DMS114 treated with DMSO at 0.1 percent for 48 hours (cell line): ENCODE data around the gene KCNH1.
A peak's percentile ranks its signal among the peaks of the same experiment; 100 is the strongest.

Experiments
- DNase-seq: peaks from one replicate; lab custom pipeline; 2025; ENCODE audit not compliant: unreplicated experiment; lab: John Stamatoyannopoulos, UW

KCNH1 gene, protein sequence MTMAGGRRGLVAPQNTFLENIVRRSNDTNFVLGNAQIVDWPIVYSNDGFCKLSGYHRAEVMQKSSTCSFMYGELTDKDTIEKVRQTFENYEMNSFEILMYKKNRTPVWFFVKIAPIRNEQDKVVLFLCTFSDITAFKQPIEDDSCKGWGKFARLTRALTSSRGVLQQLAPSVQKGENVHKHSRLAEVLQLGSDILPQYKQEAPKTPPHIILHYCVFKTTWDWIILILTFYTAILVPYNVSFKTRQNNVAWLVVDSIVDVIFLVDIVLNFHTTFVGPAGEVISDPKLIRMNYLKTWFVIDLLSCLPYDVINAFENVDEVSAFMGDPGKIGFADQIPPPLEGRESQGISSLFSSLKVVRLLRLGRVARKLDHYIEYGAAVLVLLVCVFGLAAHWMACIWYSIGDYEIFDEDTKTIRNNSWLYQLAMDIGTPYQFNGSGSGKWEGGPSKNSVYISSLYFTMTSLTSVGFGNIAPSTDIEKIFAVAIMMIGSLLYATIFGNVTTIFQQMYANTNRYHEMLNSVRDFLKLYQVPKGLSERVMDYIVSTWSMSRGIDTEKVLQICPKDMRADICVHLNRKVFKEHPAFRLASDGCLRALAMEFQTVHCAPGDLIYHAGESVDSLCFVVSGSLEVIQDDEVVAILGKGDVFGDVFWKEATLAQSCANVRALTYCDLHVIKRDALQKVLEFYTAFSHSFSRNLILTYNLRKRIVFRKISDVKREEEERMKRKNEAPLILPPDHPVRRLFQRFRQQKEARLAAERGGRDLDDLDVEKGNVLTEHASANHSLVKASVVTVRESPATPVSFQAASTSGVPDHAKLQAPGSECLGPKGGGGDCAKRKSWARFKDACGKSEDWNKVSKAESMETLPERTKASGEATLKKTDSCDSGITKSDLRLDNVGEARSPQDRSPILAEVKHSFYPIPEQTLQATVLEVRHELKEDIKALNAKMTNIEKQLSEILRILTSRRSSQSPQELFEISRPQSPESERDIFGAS

DNA sequence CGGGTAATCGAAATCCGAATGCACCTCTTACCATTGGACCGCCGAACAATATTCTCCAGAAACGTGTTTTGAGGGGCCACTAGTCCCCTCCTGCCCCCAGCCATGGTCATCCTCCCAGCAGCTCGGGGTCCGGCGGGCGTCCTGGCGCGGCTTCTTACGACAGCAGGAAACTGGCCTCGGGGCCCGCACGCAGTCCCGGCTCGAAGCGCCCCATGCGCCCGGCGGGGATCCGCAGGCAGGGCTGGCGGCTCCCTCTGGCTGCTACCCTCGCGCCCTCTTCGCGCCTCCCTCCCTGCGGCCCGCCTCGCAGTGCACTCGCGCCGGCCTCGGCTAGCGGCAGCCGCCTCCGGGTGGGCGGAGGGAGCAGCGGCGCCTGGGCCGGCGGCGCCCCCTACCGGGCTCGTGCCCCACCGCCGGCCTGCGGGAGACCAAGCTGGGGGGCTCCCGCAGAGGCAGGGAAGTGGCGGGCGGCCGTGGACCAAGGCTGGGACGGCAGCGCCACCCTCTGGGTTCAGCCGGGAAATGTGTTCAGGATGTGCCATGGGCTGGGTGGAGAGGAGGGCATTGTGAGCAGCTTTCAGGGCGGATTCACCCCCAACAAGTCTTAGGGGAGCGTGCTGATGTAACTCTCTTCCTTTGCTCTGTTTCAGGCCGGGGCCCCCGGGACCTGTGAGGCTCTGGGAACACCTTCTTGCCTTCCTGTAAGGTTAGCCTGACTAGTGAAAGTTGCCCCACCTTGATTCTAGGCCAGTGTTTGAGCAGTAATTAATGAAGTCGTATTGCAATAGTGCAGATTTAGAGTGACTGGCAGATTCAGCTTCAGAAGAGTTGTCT lies at the start of gene KCNH1:
KCNH1 (minus strand) TSS at position 313 of the 834 bp plus-strand sequence; CDS start at position 110, 203 bp downstream.
- DNase-seq: peak; percentile 81

DNA sequence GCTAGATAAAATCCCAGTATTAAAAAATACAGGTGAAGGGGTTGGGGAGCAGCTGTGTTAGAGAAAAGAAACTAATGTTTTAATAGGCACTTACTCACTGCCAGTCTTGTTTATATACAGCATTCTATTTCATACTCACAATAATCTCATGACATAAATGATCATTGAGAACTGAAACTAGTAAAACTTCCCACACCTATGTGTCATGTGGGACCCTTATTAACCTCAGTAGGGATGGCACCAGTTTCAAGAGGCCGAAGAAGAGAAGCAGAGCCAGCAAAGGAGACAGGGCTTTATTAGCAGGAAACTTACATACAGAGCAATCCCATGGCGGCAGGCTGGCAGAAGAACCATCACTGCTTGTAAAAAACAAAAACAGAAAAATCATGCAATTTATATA lies 48.8 kb upstream of the KCNH1 start:
- DNase-seq: no peak

DNA sequence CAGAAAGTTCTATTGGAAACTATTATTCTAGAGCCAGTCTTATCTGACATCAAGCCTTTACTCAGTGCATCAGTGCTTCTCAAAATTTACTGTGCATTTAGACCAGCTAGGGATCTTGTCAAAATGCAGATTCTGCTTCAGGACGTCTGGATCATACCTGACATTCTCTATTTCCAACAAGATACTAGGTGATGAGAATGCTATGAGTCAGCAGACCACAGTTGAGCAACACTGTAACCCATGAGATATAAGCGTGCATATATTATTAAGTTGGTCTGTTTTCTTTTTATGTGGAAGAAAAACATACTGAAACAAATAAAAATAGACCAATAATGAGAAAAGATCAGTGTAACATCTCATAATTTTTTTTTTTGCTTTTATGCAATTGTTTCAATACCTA lies 40.4 kb upstream of the KCNH1 start:
- no peak for DNase-seq

DNA sequence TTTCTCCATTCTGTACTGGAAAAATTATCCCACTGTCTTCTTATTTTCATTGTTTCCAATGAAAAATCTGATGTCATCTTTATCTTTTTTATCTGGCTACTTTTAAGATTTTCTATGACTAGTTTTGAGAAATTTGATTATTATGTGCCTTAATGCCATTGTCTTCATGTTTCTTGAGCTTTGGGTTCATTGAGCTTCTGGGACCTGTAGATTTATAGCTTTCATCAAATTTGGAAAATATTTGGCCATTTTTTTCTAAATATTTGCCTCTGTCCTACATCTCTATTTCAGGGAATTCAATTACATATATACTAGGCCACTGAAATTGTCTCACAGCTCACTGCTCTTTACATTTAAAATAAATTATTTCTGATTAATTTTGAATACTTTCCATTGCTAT lies 38.7 kb upstream of the KCNH1 start:
- no peak for DNase-seq

DNA sequence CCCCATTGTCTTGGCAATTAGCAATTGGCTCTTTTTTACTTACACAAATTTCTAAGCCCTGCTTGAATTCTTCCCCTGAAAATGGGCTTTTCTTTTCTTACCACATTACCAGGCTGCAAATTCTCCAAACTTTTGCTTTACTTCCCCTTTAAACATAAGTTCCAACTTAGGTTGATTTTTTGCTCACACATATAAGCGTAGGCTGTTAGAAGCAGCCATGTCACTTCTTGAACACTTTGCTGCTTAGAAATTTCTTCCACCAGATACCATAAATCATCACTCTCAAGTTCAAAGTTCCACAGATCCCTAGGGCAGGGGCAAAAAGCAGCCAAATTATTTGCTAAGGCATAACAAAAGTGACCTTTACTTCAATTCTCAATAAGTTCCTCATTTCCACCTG lies 35.4 kb upstream of the KCNH1 start:
- no peak for DNase-seq

DNA sequence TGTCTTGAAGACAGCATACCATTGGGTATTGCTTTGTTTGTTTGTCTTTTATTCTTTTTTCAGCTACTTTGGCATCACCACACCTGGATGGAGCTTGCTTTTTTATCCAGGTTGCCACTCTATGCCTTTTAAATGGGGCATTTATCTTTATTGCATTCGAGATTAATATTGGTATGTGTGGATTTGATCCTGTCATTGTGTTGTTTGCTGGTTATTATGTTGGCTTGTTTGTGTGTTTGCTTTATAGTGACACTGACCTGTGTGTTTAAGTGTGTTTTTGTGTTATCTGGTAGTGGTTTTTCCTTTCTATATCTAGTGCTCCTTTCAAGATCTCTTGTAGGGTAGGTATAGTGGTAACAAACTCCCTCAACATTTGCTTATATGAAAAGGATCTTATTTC lies 24.9 kb upstream of the KCNH1 start:
- DNase-seq: no peak

DNA sequence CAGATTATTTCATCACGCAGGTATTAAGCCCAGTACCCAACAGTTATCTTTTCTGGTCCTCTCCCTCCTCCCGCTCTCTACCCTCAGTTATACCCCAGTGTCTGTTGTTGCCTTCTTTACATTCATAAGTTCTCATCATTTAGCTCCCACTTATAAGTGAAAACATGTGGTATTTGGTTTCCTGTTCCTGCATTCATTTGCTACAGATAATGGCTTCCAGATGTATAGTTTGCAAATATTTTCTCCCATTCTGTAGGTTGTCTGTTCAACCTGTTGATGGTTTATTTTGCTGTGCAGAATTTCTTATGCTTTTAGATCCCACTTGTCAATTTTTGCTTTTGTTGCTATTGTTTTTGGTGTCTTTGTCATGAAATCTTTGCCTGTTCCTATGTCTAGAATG lies 21.1 kb upstream of the KCNH1 start:
- DNase-seq: no peak

DNA sequence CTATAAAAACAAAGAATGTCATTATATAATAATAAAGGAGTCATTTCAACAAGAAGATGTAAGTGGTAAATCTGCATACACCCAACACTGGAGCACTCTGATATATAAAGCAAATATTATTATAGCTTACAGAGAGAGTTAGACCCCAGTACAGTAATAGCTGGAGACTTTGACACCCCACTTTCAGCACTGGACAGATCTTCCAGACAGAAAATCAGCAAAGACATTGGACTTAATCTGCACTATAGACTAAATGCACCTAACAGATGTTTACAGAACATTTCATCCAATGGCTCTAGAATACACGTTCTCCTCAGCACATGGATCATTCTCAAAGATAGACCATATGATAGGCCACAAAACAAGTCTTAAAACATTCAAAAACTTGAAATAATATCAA lies 20.0 kb upstream of the KCNH1 start:
- no peak for DNase-seq

DNA sequence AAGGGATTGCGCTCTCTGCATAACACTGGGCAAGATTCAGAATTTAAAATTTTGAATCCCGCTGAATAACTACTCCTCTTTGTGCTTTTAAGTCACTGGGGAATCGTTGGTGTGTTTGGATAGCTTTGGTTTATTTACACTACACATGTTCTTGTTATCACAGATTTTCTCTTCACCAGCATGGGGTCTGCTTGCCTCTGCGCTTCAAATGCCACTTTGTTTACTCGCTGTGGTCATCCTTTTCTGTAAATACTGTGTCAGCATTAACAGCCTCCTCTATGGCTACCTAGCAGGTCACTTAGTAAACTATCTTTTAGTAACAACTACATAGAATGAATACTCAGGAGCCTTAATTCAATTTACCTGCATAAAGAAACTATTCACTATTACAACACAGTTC lies 14.4 kb upstream of the KCNH1 start:
- DNase-seq: no peak

DNA sequence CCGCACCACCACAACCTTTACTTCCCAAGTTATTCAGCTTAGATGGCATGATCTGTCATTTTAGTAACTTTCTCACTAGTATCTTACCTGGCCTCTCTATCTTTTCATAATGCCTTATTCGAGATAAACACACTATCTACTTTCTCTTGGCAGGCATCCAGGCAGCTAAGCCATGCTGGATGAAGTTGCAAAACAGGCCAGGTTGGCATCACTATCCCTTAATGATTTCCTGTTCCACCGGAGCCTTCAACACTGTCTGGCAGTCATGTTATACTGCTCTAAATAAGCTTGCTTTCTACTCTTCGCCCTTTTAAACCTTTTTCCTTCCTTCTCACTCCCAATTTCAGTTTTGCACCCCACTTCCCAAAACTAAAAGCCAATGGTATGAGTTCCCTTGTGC lies 12.0 kb upstream of the KCNH1 start:
- DNase-seq: no peak

DNA sequence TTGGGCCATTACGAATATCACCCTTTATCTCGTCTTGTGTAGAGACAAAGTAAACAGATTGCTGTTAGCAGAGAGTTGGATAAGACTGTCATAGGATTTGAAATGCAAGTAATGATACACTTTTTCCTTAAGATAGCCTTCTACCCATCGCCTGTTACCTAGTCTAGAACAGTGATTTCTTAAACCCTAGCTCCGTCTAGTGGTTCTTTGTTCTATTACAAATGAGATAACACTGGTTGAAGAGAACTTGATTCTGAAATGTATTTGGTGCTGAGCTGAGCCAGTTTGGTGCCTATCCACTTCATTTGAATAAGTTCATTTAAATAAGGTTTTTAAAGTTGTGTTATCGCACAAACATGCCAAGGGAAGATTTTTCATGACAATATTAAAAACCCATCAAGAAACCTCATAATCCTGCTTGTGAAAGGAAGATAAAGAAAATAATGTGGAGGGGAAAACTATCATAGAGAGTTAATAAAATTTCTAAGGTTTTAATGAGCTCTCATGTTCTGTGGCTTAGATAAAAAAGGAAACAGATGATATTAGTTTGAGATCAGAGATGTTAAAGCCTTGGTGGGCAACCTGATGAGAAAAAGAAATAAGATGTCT lies 1.5 kb upstream of the KCNH1 start:
- peak; percentile 55 for DNase-seq

DNA sequence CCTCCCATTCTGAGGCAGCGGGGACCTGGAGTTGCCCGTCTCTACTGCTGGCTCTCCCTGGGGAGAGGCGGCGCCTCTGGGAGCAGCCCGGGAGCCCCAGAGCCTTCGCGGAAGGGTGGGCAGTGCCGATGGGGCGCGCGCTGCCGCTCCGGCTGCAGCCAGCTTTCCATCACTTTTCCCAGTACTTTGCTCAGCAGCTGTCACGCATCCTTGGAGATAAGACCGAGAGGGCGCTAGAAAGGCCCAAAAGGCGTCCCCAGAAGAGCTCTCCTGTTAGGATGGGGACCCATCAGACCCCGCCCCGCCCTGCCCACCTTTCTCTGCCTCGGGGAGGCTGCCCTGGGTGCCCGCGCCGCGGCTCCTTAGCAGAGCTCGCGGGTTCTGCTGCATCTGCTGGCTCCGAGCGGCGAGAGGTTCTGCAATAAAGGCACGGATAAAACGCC lies 534 bp downstream of the KCNH1 start:
- no peak for DNase-seq

DNA sequence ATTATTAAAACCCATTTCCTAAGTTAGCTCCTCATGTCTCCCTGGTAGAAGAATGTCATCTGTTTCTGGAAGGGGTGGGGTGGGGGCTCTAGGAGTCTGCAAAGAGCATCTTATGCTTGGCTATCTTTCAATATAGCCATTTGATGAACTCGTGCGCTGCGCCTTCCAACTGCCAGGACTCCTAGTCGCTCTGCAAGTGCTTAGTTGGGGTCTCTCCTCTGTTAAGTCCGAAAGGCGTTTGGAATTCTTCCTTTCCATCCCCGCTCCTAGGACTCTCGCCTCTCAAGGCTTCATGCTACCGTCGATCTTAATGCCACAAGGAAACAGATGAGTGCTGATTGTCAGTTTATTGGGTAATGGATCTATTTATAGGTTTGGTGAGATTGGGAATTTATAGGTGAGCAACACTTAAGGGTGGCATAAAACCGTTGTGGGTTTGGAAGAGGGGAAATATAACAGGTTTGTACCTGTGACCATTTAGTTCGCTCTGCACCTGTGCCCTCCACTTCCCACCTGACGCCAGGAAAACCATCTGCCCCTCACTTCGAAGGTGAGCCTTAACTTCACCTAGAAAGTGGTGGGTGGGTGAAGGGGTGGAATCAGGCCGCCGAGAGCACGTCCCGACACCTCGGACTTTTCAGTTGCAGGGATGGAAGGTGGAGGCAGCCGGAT lies 1.1 kb downstream of the KCNH1 start:
- DNase-seq: no peak

DNA sequence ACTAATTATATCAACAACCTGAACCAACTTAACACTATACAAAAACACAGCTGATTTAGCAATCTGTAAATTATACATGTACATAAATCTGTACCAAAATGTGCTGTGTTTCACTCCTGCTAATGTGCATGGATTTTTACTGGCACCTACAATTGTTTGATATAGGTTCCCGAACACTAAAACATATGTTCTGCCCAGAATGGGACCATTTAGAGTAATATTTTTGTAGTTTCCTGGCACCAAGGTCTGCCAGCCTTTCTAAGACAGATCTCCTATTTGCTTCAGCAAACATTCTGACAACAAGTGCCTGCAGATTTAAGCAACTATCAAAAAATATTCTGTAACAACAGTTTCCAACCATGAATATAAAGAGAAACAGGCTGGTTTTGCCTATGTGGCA lies 4.2 kb downstream of the KCNH1 start:
- no peak for DNase-seq

DNA sequence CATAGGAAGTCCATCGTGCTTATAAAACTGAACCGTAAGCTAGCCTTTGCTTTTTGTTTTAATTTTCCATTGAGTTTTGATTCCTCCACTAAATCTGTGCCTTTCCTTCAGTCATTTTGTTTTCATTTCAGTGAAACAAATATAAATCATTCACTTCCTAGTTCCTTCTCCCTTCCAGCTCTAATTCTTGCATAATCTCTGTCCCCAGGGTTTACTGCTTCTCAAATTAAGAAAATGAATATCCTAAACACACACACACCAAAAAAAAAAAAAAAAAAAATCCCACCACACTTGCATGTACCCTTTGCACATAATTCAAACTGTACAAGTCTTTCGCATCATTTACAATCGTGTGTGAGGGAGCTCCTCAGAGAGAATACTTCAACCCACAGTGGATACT lies 6.8 kb downstream of the KCNH1 start:
- no peak for DNase-seq

DNA sequence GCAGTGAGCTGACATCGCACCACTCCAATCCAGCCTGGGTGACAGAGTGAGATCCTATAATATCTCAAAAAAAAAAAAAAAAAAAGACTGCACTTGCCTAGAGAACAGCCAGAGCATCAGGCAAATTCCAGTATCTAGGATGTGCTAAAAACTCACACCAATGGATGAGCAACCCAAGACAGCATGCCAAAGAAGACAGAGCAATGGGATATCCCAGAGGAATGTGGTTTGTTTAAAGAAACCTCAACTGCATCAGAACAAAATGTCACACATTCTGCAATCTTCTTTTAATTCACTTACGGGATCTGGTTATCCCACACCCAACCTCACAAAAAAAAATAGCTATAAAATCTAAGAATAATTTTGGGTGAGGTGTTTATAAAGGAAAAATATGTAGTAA lies 7.3 kb downstream of the KCNH1 start:
- DNase-seq: no peak

DNA sequence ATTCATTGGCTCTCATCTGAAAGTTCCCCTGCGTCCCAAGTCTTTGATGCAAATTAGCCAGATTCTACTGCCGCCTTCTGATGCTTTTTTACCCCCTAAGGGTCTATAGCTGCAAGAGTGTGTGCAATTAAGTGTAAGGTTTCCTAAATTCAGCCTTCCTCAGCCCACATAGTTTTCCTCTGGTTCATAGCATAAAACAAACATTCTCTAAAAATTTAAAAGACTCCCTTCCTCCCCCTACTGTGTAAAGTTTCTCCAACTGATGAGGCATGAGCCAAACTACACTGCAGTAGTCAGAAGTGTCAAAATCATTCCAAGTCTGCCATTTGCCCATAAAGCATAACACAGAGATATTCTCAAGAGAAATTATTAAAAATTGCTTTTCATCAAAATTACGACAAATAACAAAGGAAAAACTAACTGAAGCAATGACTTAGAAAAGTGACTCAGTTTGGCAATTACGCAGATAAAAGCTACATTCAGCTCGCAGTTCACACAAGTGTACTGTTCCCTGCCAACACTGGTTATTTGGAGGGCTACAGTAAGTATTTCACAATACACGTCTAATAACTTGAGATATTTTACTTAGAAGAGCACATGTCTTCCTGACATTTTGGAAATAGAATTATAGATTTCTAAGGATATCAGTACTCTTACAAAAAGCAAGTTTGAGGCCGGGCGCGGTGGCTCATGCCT lies 15.4 kb downstream of the KCNH1 start:
- DNase-seq: no peak

DNA sequence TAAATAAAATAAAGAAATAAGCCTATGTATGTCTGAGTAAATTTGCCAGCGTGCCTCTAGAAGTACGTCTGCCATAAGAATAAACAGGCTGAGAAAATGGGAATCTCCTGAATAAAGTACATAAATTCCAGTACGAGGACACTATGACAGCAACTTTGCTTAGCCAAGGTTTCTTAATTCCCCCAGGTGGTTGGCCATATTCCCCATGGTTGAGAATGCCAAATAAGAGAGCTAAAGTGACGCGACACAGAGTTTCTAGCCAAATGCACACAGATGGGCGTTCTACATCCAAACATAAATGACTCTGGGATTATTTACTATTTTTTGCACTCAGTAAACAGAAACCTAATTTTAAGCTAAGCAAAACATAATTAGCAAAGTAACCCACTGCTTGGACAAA lies 19.5 kb downstream of the KCNH1 start:
- no peak for DNase-seq

DNA sequence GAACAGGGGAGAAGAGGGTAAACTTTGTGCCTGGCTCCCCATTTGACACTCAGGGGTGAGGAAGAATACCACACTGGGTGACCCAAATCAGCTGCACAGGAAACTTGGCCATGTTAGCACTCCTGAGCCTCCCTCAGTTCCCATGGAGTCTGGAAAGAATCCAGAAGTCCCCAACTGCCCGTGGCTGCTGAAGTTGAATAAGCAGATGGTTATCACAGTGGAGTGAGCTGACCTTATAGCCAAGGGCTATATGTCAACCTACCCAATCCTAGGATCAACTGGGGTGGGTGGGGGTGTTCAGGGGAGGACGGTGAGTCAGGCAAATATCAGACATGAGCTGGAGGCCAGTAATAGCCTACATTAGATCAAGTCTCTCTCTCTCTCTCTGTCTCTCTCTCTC lies 20.4 kb downstream of the KCNH1 start:
- DNase-seq: no peak

DNA sequence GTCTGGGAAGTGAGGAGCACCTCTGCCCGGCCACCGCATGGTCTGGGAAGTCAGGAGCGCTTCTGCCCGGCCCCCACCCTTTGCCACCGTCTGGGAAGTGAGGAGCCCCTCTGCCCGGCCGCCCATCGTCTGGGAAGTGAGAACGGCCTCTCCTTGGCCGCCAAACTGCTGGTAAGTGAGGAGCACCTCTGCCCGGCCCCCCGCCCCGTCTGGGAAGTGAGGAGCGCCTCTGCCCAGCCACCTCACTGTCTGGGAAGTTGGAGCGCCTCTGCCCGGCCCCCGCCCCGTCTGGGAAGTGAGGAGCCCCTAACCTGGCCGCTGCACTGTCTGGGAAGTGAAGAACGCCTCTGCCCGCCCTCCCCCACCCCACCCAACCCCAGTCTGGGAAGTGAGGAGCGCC lies 22.6 kb downstream of the KCNH1 start:
- no peak for DNase-seq
